Activated naive CD4-positive, alpha-beta T cell treated with anti-CD3 and anti-CD28 coated beads, Interleukin-2, amount 50 U/mL, for 24 hours (primary cell): Measurements from ENCODE around the gene SNTG2.

ENCODE experiments used
- H3K27ac Mint-ChIP-seq: one replicate; pipeline ENCODE4 v1.8.0; 2021; ENCODE audit warnings: mild to moderate bottlenecking, mixed read lengths
- H3K27me3 Mint-ChIP-seq: one replicate; pipeline ENCODE4 v1.8.0; 2021; ENCODE audit warnings: mixed read lengths
- H3K36me3 Mint-ChIP-seq: one replicate; pipeline ENCODE4 v1.8.0; 2021; ENCODE audit warnings: mixed read lengths
- H3K4me1 Mint-ChIP-seq: one replicate; pipeline ENCODE4 v1.8.0; 2021; ENCODE audit warnings: mixed read lengths
- H3K4me3 Mint-ChIP-seq: one replicate; pipeline ENCODE4 v1.8.0; 2021; ENCODE audit warnings: mild to moderate bottlenecking, mixed read lengths
- H3K9me3 Mint-ChIP-seq: one replicate; pipeline ENCODE4 v1.8.0; 2021; ENCODE audit warnings: mixed read lengths

Gene SNTG2

GRCh38 chr2:959457-959856 is 8.8 kb downstream of the SNTG2 start:
- Mint-ChIP-seq H3K27me3 (no peaks in the 10 kb centered on the region), H3K9me3 (no peaks in the 10 kb centered on the region), H3K4me3 (no peak overlapping the region), H3K36me3 (no peaks in the 10 kb centered on the region), H3K4me1 (no peaks in the 10 kb centered on the region), H3K27ac (no peak overlapping the region)

- H3K4me3 Mint-ChIP-seq = no peak overlapping the region
Measured at GRCh38 chr2:960061-960736, 9.6 kb downstream of the SNTG2 start.

GRCh38 chr2:961786-962185 is 11.1 kb downstream of the SNTG2 start:
- Mint-ChIP-seq H3K27ac (no peak overlapping the region), H3K4me1 (no peaks in the 10 kb centered on the region), H3K27me3 (no peaks in the 10 kb centered on the region), H3K4me3 (no peak overlapping the region), H3K36me3 (no peaks in the 10 kb centered on the region), H3K9me3 (no peaks in the 10 kb centered on the region)

More at GRCh38 chr2:960061-960736, 9.6 kb downstream of the SNTG2 start:
- no peak overlapping the region for H3K27ac Mint-ChIP-seq
- H3K9me3 Mint-ChIP-seq = no peaks in the 10 kb centered on the region
- H3K36me3 Mint-ChIP-seq = no peaks in the 10 kb centered on the region
- no peaks in the 10 kb centered on the region for H3K4me1 Mint-ChIP-seq
- H3K27me3 Mint-ChIP-seq = no peaks in the 10 kb centered on the region

GRCh38 chr2:963876-964275 is 13.2 kb downstream of the SNTG2 start:
- H3K27me3 Mint-ChIP-seq = peaks cover 3% of the 10 kb centered on the region
- H3K36me3 Mint-ChIP-seq = peaks cover 2% of the 10 kb centered on the region
- no peak overlapping the region for H3K27ac Mint-ChIP-seq
- no peak overlapping the region for H3K4me3 Mint-ChIP-seq
- no peaks in the 10 kb centered on the region for H3K9me3 Mint-ChIP-seq
- no peaks in the 10 kb centered on the region for H3K4me1 Mint-ChIP-seq

GRCh38 chr2:964562-964961 is 13.9 kb downstream of the SNTG2 start:
- H3K4me3 Mint-ChIP-seq = no peak overlapping the region
- peaks cover 2% of the 10 kb centered on the region for H3K36me3 Mint-ChIP-seq
- H3K27ac Mint-ChIP-seq = no peak overlapping the region
- no peaks in the 10 kb centered on the region for H3K4me1 Mint-ChIP-seq
- H3K9me3 Mint-ChIP-seq = no peaks in the 10 kb centered on the region
- peaks cover 3% of the 10 kb centered on the region for H3K27me3 Mint-ChIP-seq

GRCh38 chr2:965640-966147 is 15.0 kb downstream of the SNTG2 start:
- H3K36me3 Mint-ChIP-seq = peaks cover 2% of the 10 kb centered on the region
- H3K9me3 Mint-ChIP-seq = no peaks in the 10 kb centered on the region
- no peak overlapping the region for H3K27ac Mint-ChIP-seq
- H3K4me1 Mint-ChIP-seq = no peaks in the 10 kb centered on the region
- H3K4me3 Mint-ChIP-seq = no peak overlapping the region
- H3K27me3 Mint-ChIP-seq = peaks cover 3% of the 10 kb centered on the region

- H3K27me3 Mint-ChIP-seq = peaks cover 4% of the 10 kb centered on the region
- H3K4me1 Mint-ChIP-seq = peaks cover 37% of the 10 kb centered on the region
Measured at GRCh38 chr2:973129-973528, 22.5 kb downstream of the SNTG2 start.

GRCh38 chr2:974054-974453 is 23.4 kb downstream of the SNTG2 start:
- peaks cover 2% of the 10 kb centered on the region for H3K27me3 Mint-ChIP-seq
- H3K4me3 Mint-ChIP-seq = no peak overlapping the region
- peaks cover 41% of the 10 kb centered on the region for H3K4me1 Mint-ChIP-seq
- peaks cover 7% of the 10 kb centered on the region for H3K36me3 Mint-ChIP-seq
- no peaks in the 10 kb centered on the region for H3K9me3 Mint-ChIP-seq
- H3K27ac Mint-ChIP-seq = peak overlapping the region; percentile 10

More at GRCh38 chr2:973129-973528, 22.5 kb downstream of the SNTG2 start:
- Mint-ChIP-seq H3K36me3 (peaks cover 10% of the 10 kb centered on the region), H3K4me3 (no peak overlapping the region), H3K27ac (no peak overlapping the region), H3K9me3 (no peaks in the 10 kb centered on the region)

GRCh38 chr2:974502-974901 is 23.9 kb downstream of the SNTG2 start:
- Mint-ChIP-seq H3K36me3 (peaks cover 7% of the 10 kb centered on the region), H3K4me1 (peaks cover 44% of the 10 kb centered on the region), H3K9me3 (no peaks in the 10 kb centered on the region), H3K27me3 (peaks cover 2% of the 10 kb centered on the region), H3K27ac (peak overlapping the region; percentile 6), H3K4me3 (no peak overlapping the region)

- no peaks in the 10 kb centered on the region for H3K9me3 Mint-ChIP-seq
- no peak overlapping the region for H3K4me3 Mint-ChIP-seq
- H3K27ac Mint-ChIP-seq = no peak overlapping the region
- H3K4me1 Mint-ChIP-seq = peaks cover 44% of the 10 kb centered on the region
- H3K36me3 Mint-ChIP-seq = peaks cover 7% of the 10 kb centered on the region
- peaks cover 2% of the 10 kb centered on the region for H3K27me3 Mint-ChIP-seq
Measured at GRCh38 chr2:975095-975494, 24.4 kb downstream of the SNTG2 start.

GRCh38 chr2:979069-979928 is 28.6 kb downstream of the SNTG2 start:
- Mint-ChIP-seq H3K27ac (no peak overlapping the region), H3K4me3 (no peak overlapping the region), H3K27me3 (peaks cover 5% of the 10 kb centered on the region), H3K4me1 (peaks cover 27% of the 10 kb centered on the region), H3K9me3 (no peaks in the 10 kb centered on the region), H3K36me3 (no peaks in the 10 kb centered on the region)

GRCh38 chr2:980176-980575 is 29.5 kb downstream of the SNTG2 start:
- Mint-ChIP-seq H3K27me3 (peaks cover 5% of the 10 kb centered on the region), H3K4me1 (peaks cover 25% of the 10 kb centered on the region), H3K27ac (no peak overlapping the region), H3K4me3 (no peak overlapping the region), H3K9me3 (no peaks in the 10 kb centered on the region), H3K36me3 (no peaks in the 10 kb centered on the region)

GRCh38 chr2:981258-981657 is 30.6 kb downstream of the SNTG2 start:
- peaks cover 27% of the 10 kb centered on the region for H3K4me1 Mint-ChIP-seq
- H3K4me3 Mint-ChIP-seq = no peak overlapping the region
- H3K27me3 Mint-ChIP-seq = peaks cover 5% of the 10 kb centered on the region
- H3K36me3 Mint-ChIP-seq = no peaks in the 10 kb centered on the region
- H3K9me3 Mint-ChIP-seq = no peaks in the 10 kb centered on the region
- H3K27ac Mint-ChIP-seq = no peak overlapping the region

GRCh38 chr2:981759-982158 is 31.1 kb downstream of the SNTG2 start:
- H3K36me3 Mint-ChIP-seq = no peaks in the 10 kb centered on the region
- H3K27me3 Mint-ChIP-seq = peaks cover 5% of the 10 kb centered on the region
- H3K4me3 Mint-ChIP-seq = no peak overlapping the region
- no peaks in the 10 kb centered on the region for H3K9me3 Mint-ChIP-seq
- peaks cover 27% of the 10 kb centered on the region for H3K4me1 Mint-ChIP-seq
- no peak overlapping the region for H3K27ac Mint-ChIP-seq

- H3K27ac Mint-ChIP-seq = peak overlapping the region; percentile 66
- peaks cover 15% of the 10 kb centered on the region for H3K4me1 Mint-ChIP-seq
- peaks cover 3% of the 10 kb centered on the region for H3K27me3 Mint-ChIP-seq
- H3K36me3 Mint-ChIP-seq = no peaks in the 10 kb centered on the region
- H3K9me3 Mint-ChIP-seq = no peaks in the 10 kb centered on the region
- H3K4me3 Mint-ChIP-seq = peak overlapping the region; percentile 67
Measured at GRCh38 chr2:985317-985898, 34.8 kb downstream of the SNTG2 start.

GRCh38 chr2:987789-988188 is 37.1 kb downstream of the SNTG2 start:
- Mint-ChIP-seq H3K27ac (no peak overlapping the region), H3K27me3 (peaks cover 5% of the 10 kb centered on the region)

More at GRCh38 chr2:987789-988188, 37.1 kb downstream of the SNTG2 start:
- peaks cover 15% of the 10 kb centered on the region for H3K4me1 Mint-ChIP-seq
- H3K9me3 Mint-ChIP-seq = no peaks in the 10 kb centered on the region
- no peak overlapping the region for H3K4me3 Mint-ChIP-seq
- H3K36me3 Mint-ChIP-seq = no peaks in the 10 kb centered on the region
